Activated CD4-positive, CD25-positive, alpha-beta regulatory T cell treated with anti-CD3 and anti-CD28 coated beads, Interleukin-2, amount 50 U/mL, for 24 hours (primary cell): ENCODE data around the gene ZBTB5.
A peak's percentile ranks its signal among the peaks of the same experiment; 100 is the strongest.
"Not testable (repeated sequence)": the region's sequence is repeated elsewhere in the genome, so short reads cannot be mapped to it uniquely, and the experiment has no call there.

ENCODE experiments used
- ATAC-seq, 2 donors: fragments of 150-1000 bp; cut with Tn5 transposase; one replicate each; pipeline ENCODE4 v1.10.0; 2021; ENCODE audit warnings: mild to moderate bottlenecking in 1 of 2, moderate library complexity in 1 of 2

ZBTB5 gene

GRCh38 chr9:37399336-37399735 is 65.9 kb downstream of the ZBTB5 start:
- ATAC-seq: no peak

- no peak for ATAC-seq
These were observed 66.7 kb downstream of the ZBTB5 start for GRCh38 chr9:37398464-37399025.

- ATAC-seq: not testable (repeated sequence)
These were observed 67.3 kb downstream of the ZBTB5 start for GRCh38 chr9:37397948-37398347.

- ATAC-seq: no peak
These were observed 69.6 kb downstream of the ZBTB5 start for GRCh38 chr9:37395663-37396062.

- ATAC-seq: no peak
These were observed 70.0 kb downstream of the ZBTB5 start for GRCh38 chr9:37395229-37395628.

GRCh38 chr9:37392272-37392671 is 73.0 kb downstream of the ZBTB5 start:
- no peak for ATAC-seq

- ATAC-seq: peak in 1 of 2 donors; percentile 30
These were observed 74.5 kb downstream of the ZBTB5 start for GRCh38 chr9:37390759-37391158.
